Coronary artery (tissue), 2 donors: ENCODE data around the gene SENP1.
"Not testable (repeated sequence)": the region's sequence is repeated elsewhere in the genome, so short reads cannot be mapped to it uniquely, and the experiment has no call there.

Experiments
- DNase-seq: peaks from one replicate; pipeline ENCODE4 v3.0.0-alpha.2; 2017; ENCODE audit warnings: low spot score
- H3K27ac ChIP-seq, 2 donors: fragments of 200-600 bp; sonication (generic); one replicate each; pipeline ENCODE4 v1.5.1; 2016 to 2019
- H3K4me3 ChIP-seq: fragments of 200-600 bp; sonication (generic); 2 replicates; pipeline ENCODE4 v1.5.1; 2016; ENCODE audit warnings: mild to moderate bottlenecking, moderate library complexity
- TF ChIP-seq, protein P1 (sequence below): fragments of 200-600 bp; sonication (generic); IDR thresholded peaks from one replicate; pipeline ENCODE4 v1.5.1; 2019; ENCODE audit warnings: antibody characterized with exemption

SENP1 gene

DNA sequence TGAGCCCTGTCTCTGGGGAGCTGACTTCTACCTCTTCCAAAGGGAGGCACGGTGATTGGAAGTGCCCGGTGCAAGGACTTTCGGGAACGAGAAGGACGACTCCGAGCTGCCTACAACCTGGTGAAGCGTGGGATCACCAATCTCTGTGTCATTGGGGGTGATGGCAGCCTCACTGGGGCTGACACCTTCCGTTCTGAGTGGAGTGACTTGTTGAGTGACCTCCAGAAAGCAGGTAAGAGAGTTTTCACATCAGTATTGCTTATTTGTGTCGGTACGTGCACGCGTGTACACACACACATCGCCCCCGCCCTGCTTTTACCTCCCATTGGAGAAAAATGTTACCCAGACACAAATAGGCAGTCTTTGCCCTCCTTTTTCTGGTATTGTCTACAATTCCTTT is 26.9 kb upstream of the SENP1 start:
- TF ChIP-seq, protein P1, sequence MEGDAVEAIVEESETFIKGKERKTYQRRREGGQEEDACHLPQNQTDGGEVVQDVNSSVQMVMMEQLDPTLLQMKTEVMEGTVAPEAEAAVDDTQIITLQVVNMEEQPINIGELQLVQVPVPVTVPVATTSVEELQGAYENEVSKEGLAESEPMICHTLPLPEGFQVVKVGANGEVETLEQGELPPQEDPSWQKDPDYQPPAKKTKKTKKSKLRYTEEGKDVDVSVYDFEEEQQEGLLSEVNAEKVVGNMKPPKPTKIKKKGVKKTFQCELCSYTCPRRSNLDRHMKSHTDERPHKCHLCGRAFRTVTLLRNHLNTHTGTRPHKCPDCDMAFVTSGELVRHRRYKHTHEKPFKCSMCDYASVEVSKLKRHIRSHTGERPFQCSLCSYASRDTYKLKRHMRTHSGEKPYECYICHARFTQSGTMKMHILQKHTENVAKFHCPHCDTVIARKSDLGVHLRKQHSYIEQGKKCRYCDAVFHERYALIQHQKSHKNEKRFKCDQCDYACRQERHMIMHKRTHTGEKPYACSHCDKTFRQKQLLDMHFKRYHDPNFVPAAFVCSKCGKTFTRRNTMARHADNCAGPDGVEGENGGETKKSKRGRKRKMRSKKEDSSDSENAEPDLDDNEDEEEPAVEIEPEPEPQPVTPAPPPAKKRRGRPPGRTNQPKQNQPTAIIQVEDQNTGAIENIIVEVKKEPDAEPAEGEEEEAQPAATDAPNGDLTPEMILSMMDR, result no peak
- DNase-seq, result no peak
- Histone ChIP-seq H3K4me3 (no peak overlapping the region), H3K27ac (no peak overlapping the region)

DNA sequence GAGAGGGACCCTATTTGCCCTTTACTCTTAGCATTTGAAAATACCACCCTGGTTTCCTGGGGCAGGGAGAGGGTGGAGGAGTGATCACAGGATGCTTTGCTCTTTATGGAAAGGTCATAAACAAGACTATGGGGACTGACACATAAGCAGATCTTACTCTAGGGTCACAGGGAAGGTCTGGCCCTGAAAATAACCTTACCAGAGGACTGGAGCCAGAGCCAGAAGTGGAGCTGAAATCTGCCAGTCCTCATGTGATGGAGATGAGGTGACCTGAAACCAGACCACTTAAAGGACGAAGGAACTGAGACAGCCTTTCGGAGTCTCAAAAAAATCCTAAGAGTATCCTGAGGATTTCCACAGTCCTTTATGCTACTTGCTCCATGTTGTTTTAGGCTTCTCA is 25.6 kb upstream of the SENP1 start:
- Histone ChIP-seq H3K4me3 (no peak overlapping the region), H3K27ac (no peak overlapping the region)
- TF ChIP-seq, protein P1, result no peak
- no peak for DNase-seq

DNA sequence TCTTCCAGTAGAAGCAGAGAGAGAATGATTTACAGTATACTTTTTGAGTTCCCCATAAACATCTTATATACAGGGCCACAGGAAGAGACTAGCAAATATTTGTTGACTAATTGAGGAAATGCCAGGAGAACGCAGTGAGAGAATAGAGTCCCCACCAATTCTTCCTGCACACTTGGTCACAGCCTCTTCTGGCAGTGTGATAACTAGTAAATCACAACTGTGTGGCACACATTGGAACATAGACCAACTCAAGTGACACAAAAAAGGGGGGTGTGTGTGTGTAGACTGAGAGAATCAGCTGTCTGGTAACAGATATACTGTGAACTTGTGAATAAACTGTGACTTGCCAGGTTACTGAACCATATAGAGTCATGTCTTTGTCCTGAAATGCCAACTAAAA is 23.5 kb upstream of the SENP1 start:
- no peak overlapping the region for H3K4me3 ChIP-seq
- no peak overlapping the region for H3K27ac ChIP-seq
- TF ChIP-seq, protein P1, result no peak
- DNase-seq, result no peak

DNA sequence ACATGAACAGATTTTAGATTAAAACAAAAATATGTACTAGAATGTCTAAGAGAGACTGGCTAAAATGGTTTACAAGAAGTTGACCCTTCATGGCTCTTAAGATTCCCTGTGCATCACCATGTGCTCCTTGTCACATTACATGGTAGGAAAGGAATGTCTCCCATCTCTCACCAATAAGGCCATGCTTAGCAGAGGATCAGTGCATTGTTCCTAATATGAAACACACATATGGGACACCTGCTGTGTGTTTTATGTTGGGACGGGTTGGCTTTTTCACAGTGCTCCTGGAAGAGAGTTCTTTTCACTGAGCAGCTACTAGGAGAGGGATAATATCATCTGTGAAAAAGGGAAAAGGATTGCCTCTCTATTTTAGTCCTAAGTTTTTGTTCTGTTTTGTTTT is 22.9 kb upstream of the SENP1 start:
- Histone ChIP-seq H3K4me3 (no peak overlapping the region), H3K27ac (no peak overlapping the region)
- TF ChIP-seq, protein P1, result no peak
- no peak for DNase-seq

DNA sequence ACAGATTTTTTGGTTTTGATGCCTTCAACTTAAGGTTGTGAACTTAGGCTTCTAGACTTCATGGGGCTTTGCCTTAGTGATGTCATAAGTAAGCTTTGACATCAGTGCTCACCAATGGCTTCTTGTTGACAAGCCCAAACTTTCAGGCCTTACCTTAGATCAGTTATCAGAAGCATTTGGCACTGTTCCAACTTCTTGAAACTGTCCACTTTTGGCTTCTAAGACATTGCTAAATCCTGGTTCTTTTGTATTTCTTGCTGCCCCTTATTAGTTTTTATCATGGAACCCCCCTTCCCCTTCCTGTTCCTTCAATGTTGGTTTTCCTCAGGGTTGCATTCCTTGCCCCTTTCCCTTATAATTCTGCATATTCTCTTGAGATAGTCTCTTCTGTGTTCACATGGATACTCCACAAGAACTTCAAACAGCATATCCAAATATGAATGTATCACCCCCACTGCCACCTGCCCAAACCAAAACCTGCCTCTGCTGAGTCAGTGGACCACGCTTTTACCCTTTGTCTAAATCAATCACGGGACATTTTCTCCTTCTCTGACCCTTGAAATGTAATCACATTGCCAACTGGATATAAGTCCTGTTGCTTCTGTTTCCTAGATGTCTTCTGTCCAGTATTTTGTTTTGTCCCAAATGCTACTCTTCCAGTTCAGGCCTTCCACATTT is 21.2 kb upstream of the SENP1 start:
- TF ChIP-seq, protein P1, result no peak
- no peak for DNase-seq

DNA sequence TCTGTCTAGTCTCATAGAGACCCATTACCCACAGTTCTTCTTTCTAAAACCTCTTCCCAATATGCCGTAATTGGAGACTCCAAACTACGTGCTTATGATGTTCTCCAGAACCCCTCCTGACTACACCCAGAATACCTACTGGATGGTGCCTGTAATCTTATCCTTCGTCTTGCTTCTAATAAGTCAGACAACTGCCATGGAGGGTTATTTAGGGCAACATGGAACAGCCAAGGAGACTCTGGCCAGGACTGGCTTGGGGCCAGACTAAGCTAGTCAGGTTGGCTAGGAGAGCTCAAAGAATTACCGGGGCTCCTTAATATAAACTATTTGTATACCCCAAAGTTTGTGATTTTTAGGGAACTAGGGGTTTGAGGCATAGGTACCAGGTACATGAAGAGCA is 20.1 kb upstream of the SENP1 start:
- Histone ChIP-seq H3K4me3 (no peak overlapping the region), H3K27ac (no peak overlapping the region)
- TF ChIP-seq, protein P1, result no peak
- DNase-seq, result no peak

More for the DNA sequence above, 21.2 kb upstream of the SENP1 start:
- H3K4me3 ChIP-seq, result no peak overlapping the region
- no peak overlapping the region for H3K27ac ChIP-seq

DNA sequence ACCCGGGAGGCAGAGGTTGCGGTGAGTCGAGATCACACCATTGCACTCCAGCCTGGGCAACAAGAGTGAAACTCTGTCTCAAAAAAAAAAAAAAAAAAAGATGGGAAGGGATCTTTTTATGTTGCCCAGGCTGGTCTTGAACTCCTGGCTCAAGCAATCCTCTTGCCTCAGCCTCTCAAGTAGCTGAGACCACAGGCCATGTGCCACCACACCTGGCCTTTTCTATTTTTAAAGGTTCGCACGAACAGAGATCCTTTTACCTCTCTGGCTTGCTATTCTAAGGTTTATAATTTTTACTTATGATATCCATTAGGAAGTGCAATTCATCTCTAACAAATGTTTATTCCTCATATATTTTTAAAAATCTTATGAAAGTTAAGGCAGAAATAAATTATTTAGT is 19.7 kb upstream of the SENP1 start:
- H3K27ac ChIP-seq, DNase-seq, H3K4me3 ChIP-seq: not testable (repeated sequence)
